Keratinocyte (primary cell): ENCODE measurements around the gene SHCBP1L. TPM values are rescaled to one million over a fixed set of nuclear protein-coding genes. Genes with fewer than 3 reads are reported as not detected.
A peak's percentile ranks its signal among the peaks of the same experiment; 100 is the strongest.

Source experiments
- DNase-seq: peaks from one replicate; pipeline ENCODE4 v3.0.0-alpha.2; 2011; ENCODE audit warnings: low read depth, missing footprints, low spot score
- FAIRE-seq: peaks from 2 replicates; lab custom pipeline; 2011; peaks lifted over from hg19 to GRCh38; lab: Jason Lieb, UNC
- H2AFZ ChIP-seq: 2 replicates; pipeline ENCODE4 v1.6.0; 2012; ENCODE audit warnings: low read length, control low read depth, inconsistent platforms; ENCODE audit not compliant: control insufficient read depth
- H3K27ac ChIP-seq: 2 replicates; pipeline ENCODE4 v1.5.1; 2011; ENCODE audit warnings: low read length; ENCODE audit not compliant: control insufficient read depth, insufficient read depth
- H3K27me3 ChIP-seq: 3 replicates; pipeline ENCODE4 v1.6.0; 2011; ENCODE audit warnings: low read length; ENCODE audit not compliant: control insufficient read depth, insufficient read depth; ENCODE audit errors: extremely low read depth
- H3K36me3 ChIP-seq, 2 experiments: 2 replicates in 1 of 2; 3 replicates in 1 of 2; pipeline ENCODE4 v1.5.1; 2011; ENCODE audit warnings: low read length in 2 of 2, mild to moderate bottlenecking in 1 of 2; ENCODE audit not compliant: control insufficient read depth in 2 of 2, insufficient read depth in 2 of 2; ENCODE audit errors: extremely low read depth in 1 of 2
- H3K4me1 ChIP-seq: 3 replicates; pipeline ENCODE4 v1.5.1; 2011; ENCODE audit warnings: low read length; ENCODE audit not compliant: control insufficient read depth, insufficient read depth; ENCODE audit errors: extremely low read depth
- H3K4me2 ChIP-seq: 3 replicates; pipeline ENCODE4 v1.6.0; 2011; ENCODE audit warnings: low read depth, low read length; ENCODE audit not compliant: control insufficient read depth, insufficient read depth; ENCODE audit errors: extremely low read depth
- H3K4me3 ChIP-seq, 3 experiments: fragments of 200-600 bp in 1 of 3; sonication (generic) in 1 of 3; 2 replicates in 2 of 3; 3 replicates in 1 of 3; pipeline ENCODE4 v1.5.1; 2011 to 2016; ENCODE audit warnings: low read length in 3 of 3, mild to moderate bottlenecking in 3 of 3, control low read depth in 2 of 3, inconsistent platforms in 1 of 3, low read depth in 1 of 3, mixed read lengths in 1 of 3, mixed run types in 1 of 3, moderate library complexity in 1 of 3; ENCODE audit not compliant: control insufficient read depth in 2 of 3, insufficient read depth in 2 of 3; ENCODE audit errors: extremely low read depth in 1 of 3
- H3K79me2 ChIP-seq: 2 replicates; pipeline ENCODE4 v1.6.0; 2012; ENCODE audit warnings: low read length; ENCODE audit not compliant: control insufficient read depth, insufficient read depth
- H3K9ac ChIP-seq: 3 replicates; pipeline ENCODE4 v1.6.0; 2011; ENCODE audit warnings: low read length; ENCODE audit not compliant: control insufficient read depth, insufficient read depth; ENCODE audit errors: extremely low read depth
- H3K9me1 ChIP-seq: 3 replicates; pipeline ENCODE4 v1.6.0; 2011; ENCODE audit warnings: low read length; ENCODE audit not compliant: control insufficient read depth, insufficient read depth; ENCODE audit errors: extremely low read depth
- H3K9me3 ChIP-seq: 2 replicates; pipeline ENCODE4 v1.5.1; 2012; ENCODE audit warnings: low read depth, low read length; ENCODE audit not compliant: control insufficient read depth
- H4K20me1 ChIP-seq: 3 replicates; pipeline ENCODE4 v1.6.0; 2011; ENCODE audit warnings: low read length; ENCODE audit not compliant: control insufficient read depth, insufficient read depth; ENCODE audit errors: extremely low read depth
- CTCF ChIP-seq, 3 experiments: IDR thresholded peaks in 1 of 3; conservative IDR thresholded peaks in 1 of 3; optimal IDR thresholded peaks in 1 of 3; 2 replicates in 2 of 3; 3 replicates in 1 of 3; pipeline versions ENCODE3 to v1.5.1; 2011; ENCODE audit warnings: low read length in 3 of 3, mild to moderate bottlenecking in 3 of 3, moderate library complexity in 2 of 3, control low read depth in 1 of 3, inconsistent platforms in 1 of 3; ENCODE audit not compliant: insufficient read depth in 2 of 3; ENCODE audit errors: extremely low read depth in 1 of 3
- EZH2 ChIP-seq: IDR thresholded peaks from one replicate; pipeline ENCODE4 v1.6.1; 2012; ENCODE audit warnings: inconsistent platforms, mild to moderate bottlenecking, low read length, moderate library complexity
- dilution Hi-C: fragments of 300-500 bp; cut with MboI; formaldehyde crosslinking; loops from one replicate; pipeline ENCODE4 v1.7.0; 2020; ENCODE audit warnings: low sequenced_read_pairs; ENCODE audit not compliant: extremely low pct_ligation_motif_present
- polyA plus RNA-seq, 5 experiments: library from polyadenylated mRNA; depleted of rRNA in 3 of 5; stranded (reverse) in 3 of 5; stranded (forward) in 1 of 5; unstranded in 1 of 5; fragments of >200 nt; gene quantifications; 1 replicate in 1 of 5; 2 replicates in 3 of 5; 3 replicates in 1 of 5; pipeline versions ENCODE4 v1.2.1 to v1.2.3, GENCODE V29; 2011 to 2012; ENCODE audit warnings: missing spikeins in 2 of 5, low read depth in 1 of 5, low replicate concordance in 1 of 5

SHCBP1L gene
- polyA plus RNA-seq, 1 donor (not counting 4 experiments of a cell fraction or from before 2014, with no cell fraction given) = not detected

DNA sequence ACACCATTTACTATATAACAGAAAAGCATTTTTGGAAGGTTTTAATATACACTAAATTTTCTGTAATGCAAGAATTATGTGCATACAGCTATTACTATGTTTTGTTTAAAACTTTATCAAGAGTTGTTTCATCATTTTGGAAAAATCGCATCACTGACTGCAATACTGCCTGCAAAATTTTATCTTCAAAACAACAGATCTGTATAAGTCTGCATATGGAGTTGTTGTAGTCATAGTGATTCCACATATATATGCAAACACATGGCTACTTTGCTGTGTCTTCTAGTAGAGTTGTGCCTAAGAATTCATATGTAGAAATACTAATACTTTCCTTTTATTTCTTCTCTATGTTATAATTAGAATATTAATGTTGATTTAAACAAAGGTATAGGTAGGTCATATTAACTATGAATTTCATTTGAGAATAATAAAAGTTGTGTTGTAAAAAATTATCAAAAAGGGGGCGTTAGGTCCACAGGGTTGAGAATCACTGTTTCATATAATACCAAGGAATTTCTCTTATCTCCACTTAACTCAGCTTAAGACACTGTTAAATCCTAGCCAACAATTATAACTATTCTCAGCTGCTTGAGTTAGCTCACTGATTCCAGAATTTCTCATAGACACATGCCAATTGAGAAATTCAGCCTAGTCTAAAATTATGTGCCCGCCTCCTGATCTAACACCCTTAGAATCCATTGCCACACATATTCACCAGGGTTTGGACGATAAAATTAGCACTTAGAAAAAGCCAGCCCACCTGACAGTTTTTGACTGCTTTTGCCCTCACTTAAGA, 47.4 kb upstream of the SHCBP1L start:
- TF ChIP-seq CTCF (optimal IDR thresholded peaks at IDR 0.05 in 1 of 3, IDR thresholded peaks at IDR 0.05 in 1 of 3, conservative IDR thresholded peaks at IDR 0.05 in 1 of 3; ENCODE audit: extremely low read depth in 1 of 3, insufficient read depth in 2 of 3, low read length in 3 of 3) (no peak), EZH2 (no peak)
- dilution Hi-C loops = no loop called here
- Histone ChIP-seq H3K9me3 (no peaks in the 10 kb centered on the region), H4K20me1 (no peaks in the 10 kb centered on the region), H3K4me2 (no peak overlapping the region), H3K9me1 (no peaks in the 10 kb centered on the region), H3K79me2 (no peaks in the 10 kb centered on the region), H3K27ac (no peak overlapping the region), H3K4me3 (no peak overlapping the region), H3K36me3 (no peaks in the 10 kb centered on the region), H3K9ac (no peak overlapping the region), H3K27me3 (no peaks in the 10 kb centered on the region), H2AFZ (no peak overlapping the region), H3K4me1 (peaks cover 17% of the 10 kb centered on the region)
- DNase-seq = no peak
- no peak for FAIRE-seq

- Histone ChIP-seq H3K79me2 (no peaks in the 10 kb centered on the region), H3K9me1 (no peaks in the 10 kb centered on the region), H3K4me3 (no peak overlapping the region), H3K9me3 (no peaks in the 10 kb centered on the region), H3K9ac (no peak overlapping the region), H3K4me1 (peaks cover 20% of the 10 kb centered on the region), H3K27me3 (no peaks in the 10 kb centered on the region), H3K4me2 (no peak overlapping the region), H3K36me3 (no peaks in the 10 kb centered on the region), H4K20me1 (no peaks in the 10 kb centered on the region), H2AFZ (no peak overlapping the region), H3K27ac (no peak overlapping the region)
- peak; percentile 69 for FAIRE-seq
- TF ChIP-seq CTCF (optimal IDR thresholded peaks at IDR 0.05 in 1 of 3, IDR thresholded peaks at IDR 0.05 in 1 of 3, conservative IDR thresholded peaks at IDR 0.05 in 1 of 3; ENCODE audit: extremely low read depth in 1 of 3, insufficient read depth in 2 of 3, low read length in 3 of 3) (no peak), EZH2 (no peak)
- dilution Hi-C loops = no loop called here
- DNase-seq = no peak
These were observed 45.5 kb upstream of the SHCBP1L start for GRCh38 chr1:182998482-182998881.
